ENCODE results near the gene HIVEP1. TPM values are rescaled to one million over a fixed set of nuclear protein-coding genes. Genes with fewer than 3 reads are reported as not detected.

The HIVEP1 gene
- total RNA-seq, 2 experiments from 2014 or later: 29.1 to 30.1 TPM

DNA sequence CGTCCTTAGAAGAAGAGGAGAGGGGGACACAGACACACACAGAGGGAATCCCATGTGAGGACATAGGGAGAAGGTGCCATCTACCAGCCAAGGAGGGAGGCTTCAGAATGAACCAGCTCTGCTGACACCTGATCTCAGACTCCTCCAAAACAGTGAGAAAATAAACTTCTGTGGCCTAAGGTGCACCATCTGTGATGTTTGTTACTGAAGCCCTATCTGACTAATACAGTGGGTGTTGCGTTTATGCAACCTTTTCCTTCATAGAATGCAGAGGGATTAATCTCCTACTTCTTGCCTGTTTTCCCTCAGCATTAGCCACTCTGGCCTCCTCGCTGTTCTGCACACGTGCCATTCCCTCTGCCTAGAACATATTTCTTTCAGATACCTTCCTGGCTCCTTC lies 196.6 kb downstream of the HIVEP1 start:
- H3K36me3 Mint-ChIP-seq: no peaks in the 10 kb centered on the region
- peaks cover 6% of the 10 kb centered on the region for H3K27me3 Mint-ChIP-seq
- H3K4me3 Mint-ChIP-seq: no peak overlapping the region
- no peaks in the 10 kb centered on the region for H3K9me3 Mint-ChIP-seq
- no peaks in the 10 kb centered on the region for H3K4me1 Mint-ChIP-seq
- no peak for ATAC-seq (ENCODE audit: low read depth)
- POLR2A ChIA-PET: no interaction called here
- H3K27ac Mint-ChIP-seq: no peak overlapping the region
- no peak for DNase-seq

Other genes starting within 250 kb of the HIVEP1 start
- 1 to 10 TPM; 1.9 to 2.3 TPM for gene ADTRP, start 233.5 kb upstream of the HIVEP1 start, total RNA-seq